ENCODE data around the gene RANBP3. TPM values are rescaled to one million over a fixed set of nuclear protein-coding genes. Genes with fewer than 3 reads are reported as not detected.

The RANBP3 gene
- total and polyA plus RNA-seq, 2 of the 8 experiments (the other 6 are each of a cell fraction or from before 2014, with no cell fraction given): 95.4 to 122 TPM

DNA sequence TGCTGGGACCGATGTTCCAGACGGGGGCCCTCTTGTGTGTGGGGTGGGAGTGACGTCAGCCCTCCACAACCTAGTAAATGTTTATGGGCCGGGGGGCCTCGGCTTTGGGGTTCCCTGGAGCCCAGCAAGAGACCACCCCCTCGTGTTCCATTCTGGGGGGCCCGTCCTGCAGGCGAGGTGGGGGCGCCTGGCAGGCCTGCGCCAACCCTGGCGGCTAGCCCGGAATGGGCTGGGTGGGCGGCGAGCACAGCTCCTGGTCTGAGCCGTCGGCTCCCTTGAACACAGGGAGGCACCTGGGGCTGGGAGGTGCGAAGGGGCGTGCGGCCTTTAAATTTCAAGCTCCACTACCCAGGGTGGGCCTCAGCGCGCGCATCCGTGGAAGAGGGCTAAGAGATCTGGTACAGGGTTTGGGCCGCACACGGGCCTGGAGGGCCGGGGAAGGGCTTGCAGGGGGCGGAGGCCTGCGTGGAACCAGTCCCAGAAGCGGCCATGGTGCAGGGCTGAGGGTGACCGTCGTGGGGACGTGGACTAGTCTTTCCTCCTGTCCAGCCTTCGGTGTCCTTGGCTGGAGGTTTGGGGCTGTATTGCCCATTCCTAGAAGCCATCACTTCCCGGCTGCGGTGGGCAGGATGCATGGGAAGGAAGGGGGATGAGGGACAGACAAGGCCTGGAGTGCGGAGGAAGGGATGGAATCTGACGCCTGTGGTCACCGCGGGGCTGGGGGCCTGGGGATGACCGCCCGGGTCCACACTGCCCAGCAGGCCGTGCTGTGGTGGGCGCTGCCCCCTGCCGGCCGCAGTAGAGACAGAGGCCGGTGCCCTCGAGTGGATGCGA lies 85.8 kb downstream of the RANBP3 start (continued):
- TF ChIP-seq NANOG (IDR thresholded peaks at IDR 0.05; ENCODE audit: insufficient read depth, low read depth, low read length, poor library complexity, severe bottlenecking): no peak

Data from H1 (cell line).